Measurements from ENCODE around the gene KAT6B. TPM values are rescaled to one million over a fixed set of nuclear protein-coding genes. Genes with fewer than 3 reads are reported as not detected.

Gene KAT6B
- total RNA-seq, 1 donor from 2014 or later, result 18.1 TPM

DNA sequence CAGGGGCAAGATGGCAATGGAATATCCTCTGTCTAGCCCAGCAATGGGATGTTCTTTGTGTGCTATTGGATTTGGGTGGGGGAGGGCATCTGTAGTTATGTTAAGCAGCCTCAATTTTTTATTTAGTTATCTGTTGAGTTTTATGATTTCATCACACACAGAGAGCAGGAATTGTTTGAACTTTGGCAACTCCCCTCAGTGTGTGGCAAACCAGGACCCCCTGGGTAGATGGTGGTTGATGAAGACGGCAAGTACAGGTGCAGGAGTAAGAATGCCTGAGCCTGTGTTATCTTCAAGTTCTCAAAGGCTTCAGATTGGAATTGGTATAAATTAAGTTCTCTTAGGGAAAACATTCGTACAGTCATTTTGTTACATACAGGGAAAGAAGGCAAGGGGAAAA is 142.7 kb downstream of the KAT6B start:
- DNase-seq (ENCODE audit: low spot score), result no peak
- no peaks in the 10 kb centered on the region for H3K9me3 Mint-ChIP-seq (ENCODE audit: unreplicated experiment)
- H3K4me3 Mint-ChIP-seq (ENCODE audit: unreplicated experiment), result no peak overlapping the region
- no peaks in the 10 kb centered on the region for H3K27me3 Mint-ChIP-seq (ENCODE audit: unreplicated experiment)
- TF ChIP-seq, protein P1, sequence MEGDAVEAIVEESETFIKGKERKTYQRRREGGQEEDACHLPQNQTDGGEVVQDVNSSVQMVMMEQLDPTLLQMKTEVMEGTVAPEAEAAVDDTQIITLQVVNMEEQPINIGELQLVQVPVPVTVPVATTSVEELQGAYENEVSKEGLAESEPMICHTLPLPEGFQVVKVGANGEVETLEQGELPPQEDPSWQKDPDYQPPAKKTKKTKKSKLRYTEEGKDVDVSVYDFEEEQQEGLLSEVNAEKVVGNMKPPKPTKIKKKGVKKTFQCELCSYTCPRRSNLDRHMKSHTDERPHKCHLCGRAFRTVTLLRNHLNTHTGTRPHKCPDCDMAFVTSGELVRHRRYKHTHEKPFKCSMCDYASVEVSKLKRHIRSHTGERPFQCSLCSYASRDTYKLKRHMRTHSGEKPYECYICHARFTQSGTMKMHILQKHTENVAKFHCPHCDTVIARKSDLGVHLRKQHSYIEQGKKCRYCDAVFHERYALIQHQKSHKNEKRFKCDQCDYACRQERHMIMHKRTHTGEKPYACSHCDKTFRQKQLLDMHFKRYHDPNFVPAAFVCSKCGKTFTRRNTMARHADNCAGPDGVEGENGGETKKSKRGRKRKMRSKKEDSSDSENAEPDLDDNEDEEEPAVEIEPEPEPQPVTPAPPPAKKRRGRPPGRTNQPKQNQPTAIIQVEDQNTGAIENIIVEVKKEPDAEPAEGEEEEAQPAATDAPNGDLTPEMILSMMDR (IDR thresholded peaks at IDR 0.05; ENCODE audit: unreplicated experiment), result no peak
- no peaks in the 10 kb centered on the region for H3K36me3 Mint-ChIP-seq (ENCODE audit: low read depth, unreplicated experiment)
- H3K27ac Mint-ChIP-seq (ENCODE audit: unreplicated experiment), result no peak overlapping the region
- peaks cover 4% of the 10 kb centered on the region for H3K4me1 Mint-ChIP-seq (ENCODE audit: unreplicated experiment)

DNA sequence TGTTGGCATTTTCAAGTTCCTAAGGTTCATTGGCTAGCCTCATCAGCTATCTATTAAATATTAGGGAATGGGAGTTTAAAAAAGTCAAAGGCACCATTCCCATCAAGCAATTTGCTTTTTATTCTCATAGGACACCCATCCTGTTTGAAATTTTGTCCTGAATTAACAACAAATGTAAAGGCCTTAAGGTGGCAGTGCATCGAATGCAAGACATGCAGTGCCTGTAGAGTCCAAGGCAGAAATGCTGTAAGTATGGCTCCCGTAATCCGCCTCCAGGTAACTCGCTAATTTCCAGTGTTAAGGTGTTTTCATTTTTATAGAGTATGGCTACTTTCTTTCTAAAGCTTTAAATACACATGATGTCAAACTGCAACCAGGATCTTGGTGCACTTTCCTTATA is 143.1 kb downstream of the KAT6B start:
- Mint-ChIP-seq H3K27me3 (ENCODE audit: unreplicated experiment) (no peaks in the 10 kb centered on the region), H3K9me3 (ENCODE audit: unreplicated experiment) (no peaks in the 10 kb centered on the region), H3K4me3 (ENCODE audit: unreplicated experiment) (no peak overlapping the region), H3K4me1 (ENCODE audit: unreplicated experiment) (peaks cover 1% of the 10 kb centered on the region), H3K36me3 (ENCODE audit: low read depth, unreplicated experiment) (no peaks in the 10 kb centered on the region), H3K27ac (ENCODE audit: unreplicated experiment) (no peak overlapping the region)
- TF ChIP-seq, protein P1 (IDR thresholded peaks at IDR 0.05; ENCODE audit: unreplicated experiment), result no peak
- DNase-seq (ENCODE audit: low spot score), result no peak

DNA sequence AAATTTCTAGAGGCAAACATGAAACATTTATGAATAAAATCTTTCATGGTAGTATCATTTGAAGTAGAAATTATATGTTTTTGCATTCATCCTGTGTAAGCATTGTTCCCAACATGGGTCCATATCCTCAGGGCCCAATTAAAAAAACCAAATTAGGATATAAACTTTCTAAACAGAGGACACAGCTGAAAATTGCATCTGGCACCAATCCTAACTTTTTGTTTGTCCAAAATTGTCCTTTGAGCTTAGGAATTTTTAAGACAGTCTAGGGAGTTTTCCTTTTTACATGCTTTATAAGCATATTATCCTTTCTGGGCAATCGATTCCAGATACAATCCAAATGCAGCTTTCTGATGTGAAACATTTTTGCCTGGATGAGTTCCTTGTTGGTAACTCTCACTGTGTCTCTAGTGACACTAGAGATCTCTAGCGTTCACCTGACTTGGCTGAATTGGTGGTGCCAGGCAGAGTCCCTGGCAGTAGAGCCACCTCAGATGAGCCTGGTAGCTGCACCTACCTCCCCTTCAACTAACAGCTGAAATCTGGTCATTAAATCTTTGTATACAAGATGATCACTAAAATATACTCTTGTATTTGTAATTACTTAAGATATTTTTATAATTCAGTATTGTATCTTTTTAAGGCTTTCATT is 147.5 kb downstream of the KAT6B start:
- no peaks in the 10 kb centered on the region for H3K9me3 Mint-ChIP-seq (ENCODE audit: unreplicated experiment)
- no peak for DNase-seq (ENCODE audit: low spot score)
- no peak overlapping the region for H3K27ac Mint-ChIP-seq (ENCODE audit: unreplicated experiment)
- H3K4me3 Mint-ChIP-seq (ENCODE audit: unreplicated experiment), result no peak overlapping the region
- no peaks in the 10 kb centered on the region for H3K4me1 Mint-ChIP-seq (ENCODE audit: unreplicated experiment)
- peaks cover 3% of the 10 kb centered on the region for H3K36me3 Mint-ChIP-seq (ENCODE audit: low read depth, unreplicated experiment)
- peaks cover 1% of the 10 kb centered on the region for H3K27me3 Mint-ChIP-seq (ENCODE audit: unreplicated experiment)
- TF ChIP-seq, protein P1 (IDR thresholded peaks at IDR 0.05; ENCODE audit: unreplicated experiment), result no peak

DNA sequence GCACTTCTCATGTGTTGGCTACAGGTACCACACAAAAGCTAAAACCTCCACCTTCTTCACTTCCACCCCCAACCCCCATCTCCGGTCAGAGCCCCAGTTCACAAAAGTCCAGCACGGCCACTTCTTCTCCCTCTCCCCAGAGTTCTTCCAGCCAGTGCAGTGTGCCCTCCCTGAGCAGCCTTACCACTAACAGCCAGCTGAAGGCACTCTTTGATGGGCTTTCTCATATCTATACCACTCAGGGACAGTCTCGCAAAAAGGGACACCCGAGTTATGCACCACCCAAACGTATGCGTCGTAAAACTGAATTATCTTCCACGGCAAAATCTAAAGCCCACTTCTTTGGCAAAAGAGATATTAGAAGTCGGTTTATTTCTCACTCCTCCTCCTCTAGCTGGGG is 149.4 kb downstream of the KAT6B start:
- DNase-seq (ENCODE audit: low spot score), result no peak
- TF ChIP-seq, protein P1 (IDR thresholded peaks at IDR 0.05; ENCODE audit: unreplicated experiment), result no peak
- Mint-ChIP-seq H3K27me3 (ENCODE audit: unreplicated experiment) (peaks cover 1% of the 10 kb centered on the region), H3K36me3 (ENCODE audit: low read depth, unreplicated experiment) (peaks cover 3% of the 10 kb centered on the region), H3K4me3 (ENCODE audit: unreplicated experiment) (no peak overlapping the region), H3K4me1 (ENCODE audit: unreplicated experiment) (no peaks in the 10 kb centered on the region), H3K9me3 (ENCODE audit: unreplicated experiment) (no peaks in the 10 kb centered on the region), H3K27ac (ENCODE audit: unreplicated experiment) (no peak overlapping the region)

DNA sequence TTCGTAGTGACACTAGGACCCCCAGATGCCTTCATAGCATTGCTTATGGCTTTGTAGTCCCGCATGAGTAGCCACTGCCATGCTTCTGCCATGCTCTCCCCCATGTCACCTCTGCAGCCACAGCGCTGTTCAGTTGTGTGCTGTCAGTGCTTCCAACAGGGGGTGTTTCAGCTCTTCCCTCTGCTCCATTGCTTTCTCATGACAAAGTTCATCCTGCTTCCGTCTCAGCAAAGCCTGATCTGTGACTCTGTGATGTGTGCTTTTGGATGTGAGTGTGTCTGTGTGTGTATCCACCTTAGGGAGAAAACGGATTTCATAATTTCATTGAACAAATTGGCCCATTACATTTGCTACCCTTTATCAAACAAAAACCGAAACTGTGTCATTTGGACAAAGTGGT is 150.2 kb downstream of the KAT6B start:
- TF ChIP-seq, protein P1 (IDR thresholded peaks at IDR 0.05; ENCODE audit: unreplicated experiment), result no peak
- no peak for DNase-seq (ENCODE audit: low spot score)
- no peak overlapping the region for H3K27ac Mint-ChIP-seq (ENCODE audit: unreplicated experiment)
- peaks cover 1% of the 10 kb centered on the region for H3K27me3 Mint-ChIP-seq (ENCODE audit: unreplicated experiment)
- no peaks in the 10 kb centered on the region for H3K4me1 Mint-ChIP-seq (ENCODE audit: unreplicated experiment)
- H3K4me3 Mint-ChIP-seq (ENCODE audit: unreplicated experiment), result peak overlapping the region; percentile 29
- no peaks in the 10 kb centered on the region for H3K9me3 Mint-ChIP-seq (ENCODE audit: unreplicated experiment)
- H3K36me3 Mint-ChIP-seq (ENCODE audit: low read depth, unreplicated experiment), result peaks cover 3% of the 10 kb centered on the region

All from endothelial cell (in vitro differentiated cells).